GM19240 (cell line): Measurements from ENCODE around the gene OR4A15.

Experiments
- DNase-seq: peaks from one replicate; pipeline ENCODE4 v3.0.0; 2011; ENCODE audit warnings: low spot score; ENCODE audit not compliant: insufficient read length

Gene OR4A15

GRCh38 chr11:55367674-55368073 lies at the start of gene OR4A15:
Gene OR4A15 (plus strand): TSS chr11:55367974. CDS start chr11:55367974, 0 bp downstream.
- DNase-seq: no peak

- DNase-seq: no peak
Observed at GRCh38 chr11:55324500-55324899, 43.3 kb upstream of the OR4A15 start.

DNA sequence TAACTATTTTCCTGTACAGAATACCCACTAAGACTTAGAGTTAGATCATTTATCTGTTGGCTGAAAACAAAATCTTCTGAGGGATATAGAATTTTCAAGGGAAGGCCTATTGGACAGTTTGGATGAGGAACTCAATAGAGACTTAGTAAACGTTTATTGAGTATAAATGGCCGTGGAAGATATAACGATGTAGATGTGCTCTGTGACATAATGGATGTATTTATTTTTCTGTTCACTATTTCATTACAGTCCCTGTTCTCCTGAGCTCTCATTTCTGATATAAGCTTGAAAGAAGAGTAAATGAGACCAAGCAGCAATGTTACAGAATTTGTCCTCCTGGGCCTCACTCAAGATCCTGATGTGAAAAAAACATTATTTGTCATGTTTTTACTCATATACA lies 24.9 kb upstream of the OR4A15 start, which contains the start of gene OR4A16:
Gene OR4A16, plus strand, starts transcription at position 301 of the 400 bp plus-strand sequence. Its CDS starts 0 bp downstream, at position 301.
- no peak for DNase-seq

- no peak for DNase-seq
Observed at GRCh38 chr11:55345306-55345705, 22.5 kb upstream of the OR4A15 start.

DNA sequence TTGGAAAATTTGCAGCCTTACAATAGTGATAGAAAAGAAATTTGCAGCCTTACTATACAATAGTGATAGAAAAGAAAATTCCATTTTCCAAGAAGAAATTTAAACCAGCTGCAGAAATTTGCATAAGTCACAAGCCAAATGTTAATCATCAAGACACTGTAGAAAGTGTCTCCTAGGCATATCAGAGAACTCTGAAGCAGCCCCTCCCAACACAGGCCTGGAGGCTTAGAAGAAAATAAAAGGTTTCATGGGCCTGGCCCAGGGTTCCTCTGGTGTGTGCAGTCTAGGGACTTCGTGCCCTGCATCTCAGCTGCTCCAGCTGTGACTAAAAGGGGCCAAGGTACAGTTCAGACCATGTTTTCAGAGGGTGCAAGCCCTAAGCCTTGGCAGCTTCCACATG lies 18.7 kb upstream of the OR4A15 start:
- DNase-seq: no peak

- no peak for DNase-seq
Observed at GRCh38 chr11:55357560-55358184, 10.1 kb upstream of the OR4A15 start.

GRCh38 chr11:55401011-55401410 lies 33.2 kb downstream of the OR4A15 start:
- no peak for DNase-seq
